GM19099 (cell line): ENCODE data around the gene NAT8.

Experiments used
- POLR2A ChIP-seq: IDR thresholded peaks from 3 replicates; pipeline ENCODE4 v1.6.1; 2011; ENCODE audit warnings: low read depth; ENCODE audit not compliant: insufficient read length; ENCODE audit errors: extremely low read depth

The NAT8 gene

GRCh38 chr2:73594251-73594650 lies 48.0 kb downstream of the NAT8 start:
- no peak for TF ChIP-seq POLR2A

GRCh38 chr2:73593680-73594079 lies 48.5 kb downstream of the NAT8 start:
- no peak for TF ChIP-seq POLR2A
